A673 (cell line): ENCODE measurements around the gene KCNQ1OT1. TPM values are rescaled to one million over a fixed set of nuclear protein-coding genes. Genes with fewer than 3 reads are reported as not detected.

Experiments
- BruUV-seq: library from RNA; stranded (reverse); fragments of 400-500 nt; replicated peaks from 2 replicates; lab custom pipeline; 2021; lab: Mats Ljungman, UMichigan
- CTCF ChIA-PET: fragments of 300-600 bp; sonication (Branson Sonifier 250); formaldehyde crosslinking; loops from one replicate; lab custom pipeline; 2022; ENCODE audit warnings: antibody characterized with exemption; lab: Charles Lee
- POLR2A ChIA-PET: fragments of 300-600 bp; sonication (Branson Sonifier 250); formaldehyde crosslinking; loops from one replicate; lab custom pipeline; 2022; ENCODE audit warnings: antibody characterized with exemption; ENCODE audit not compliant: low non-redundant PET; lab: Charles Lee
- DNase-seq: peaks from one replicate; pipeline ENCODE4 v3.0.0-alpha.2; 2015; ENCODE audit warnings: low spot score
- H3K27ac ChIP-seq: fragments of 200-600 bp; sonication (generic); 2 replicates; pipeline ENCODE4 v1.5.1; 2016; ENCODE audit warnings: mixed run types, low read depth, mild to moderate bottlenecking, mixed read lengths, antibody characterized with exemption, low read length; ENCODE audit not compliant: poor library complexity, severe bottlenecking
- H3K27me3 ChIP-seq: fragments of 200-600 bp; sonication (generic); replicated peaks from 2 replicates; pipeline ENCODE4 v1.6.1; 2017; ENCODE audit warnings: mixed run types, low read depth, mild to moderate bottlenecking, mixed read lengths, antibody characterized with exemption, low read length; ENCODE audit not compliant: insufficient read depth, poor library complexity
- H3K36me3 ChIP-seq: fragments of 200-600 bp; sonication (generic); 2 replicates; pipeline ENCODE4 v1.6.1; 2016; ENCODE audit warnings: mixed run types, mild to moderate bottlenecking, mixed read lengths, antibody characterized with exemption, low read length; ENCODE audit not compliant: insufficient read depth, poor library complexity, severe bottlenecking
- H3K4me1 ChIP-seq: fragments of 200-600 bp; sonication (generic); 2 replicates; pipeline ENCODE4 v1.6.1; 2017; ENCODE audit warnings: mixed run types, mild to moderate bottlenecking, mixed read lengths, antibody characterized with exemption, low read length; ENCODE audit not compliant: insufficient read depth, poor library complexity, severe bottlenecking
- H3K4me3 ChIP-seq: fragments of 200-600 bp; sonication (generic); 2 replicates; pipeline ENCODE4 v1.5.1; 2016; ENCODE audit warnings: low read depth, mixed run types, mild to moderate bottlenecking, mixed read lengths, low read length; ENCODE audit not compliant: poor library complexity, severe bottlenecking
- H3K9me3 ChIP-seq: fragments of 200-600 bp; sonication (generic); 2 replicates; pipeline ENCODE4 v1.6.1; 2016; ENCODE audit warnings: mixed run types, low read depth, mild to moderate bottlenecking, mixed read lengths, antibody characterized with exemption, low read length; ENCODE audit not compliant: poor library complexity, severe bottlenecking
- CTCF ChIP-seq: fragments of 300-800, 200-600 bp; sonication (generic); conservative IDR thresholded peaks from 2 replicates; pipeline ENCODE4 v1.5.1; 2017; ENCODE audit warnings: low read depth, mild to moderate bottlenecking, antibody characterized with exemption, low read length, moderate library complexity, mixed read lengths
- EZH2 ChIP-seq: fragments of 200-600 bp; sonication (generic); IDR thresholded peaks from 2 replicates; pipeline ENCODE4 v1.6.1; 2017; ENCODE audit warnings: borderline replicate concordance, low read depth, mild to moderate bottlenecking, mixed read lengths, antibody characterized with exemption, low read length; ENCODE audit not compliant: poor library complexity, severe bottlenecking
- intact Hi-C: fragments of 100-400 bp; cut with micrococcal nuclease; formaldehyde crosslinking; loops from one replicate; pipeline ENCODE4 v1.10.0; 2022; ENCODE audit not compliant: unreplicated experiment
- total RNA-seq: library from RNA; stranded (reverse); gene quantifications from 2 replicates; pipeline ENCODE4 v1.2.3, GENCODE V29; 2021

KCNQ1OT1 gene
- total RNA-seq, 1 experiment from 2014 or later, result 4.0 TPM

- POLR2A ChIA-PET, result no interaction called here
Measured at GRCh38 chr11:2697866-2698265, 1.9 kb downstream of the KCNQ1OT1 start.

GRCh38 chr11:2696455-2696854, 3.3 kb downstream of the KCNQ1OT1 start:
- TF ChIP-seq CTCF (no peak), EZH2 (no peak)
- CTCF ChIA-PET, result no interaction called here
- peaks cover 11% of the 10 kb centered on the region for H3K4me1 ChIP-seq
- POLR2A ChIA-PET, result no interaction called here
- H3K27me3 ChIP-seq, result no peaks in the 10 kb centered on the region
- no peak for DNase-seq
- intact Hi-C loops, result no loop called here
- H3K4me3 ChIP-seq, result no peak overlapping the region
- no peaks in the 10 kb centered on the region for H3K9me3 ChIP-seq
- BruUV-seq, result no TSS peak
- no peak overlapping the region for H3K27ac ChIP-seq
- H3K36me3 ChIP-seq, result no peaks in the 10 kb centered on the region

More at GRCh38 chr11:2697866-2698265, 1.9 kb downstream of the KCNQ1OT1 start:
- no peak overlapping the region for H3K27ac ChIP-seq
- H3K4me3 ChIP-seq, result peak overlapping the region; percentile 96
- H3K4me1 ChIP-seq, result peaks cover 15% of the 10 kb centered on the region
- CTCF ChIA-PET, result no interaction called here
- no peaks in the 10 kb centered on the region for H3K27me3 ChIP-seq
- no peak for TF ChIP-seq EZH2
- no peak for TF ChIP-seq CTCF
- TSS peak; percentile 53 for BruUV-seq
- no peaks in the 10 kb centered on the region for H3K36me3 ChIP-seq
- no peaks in the 10 kb centered on the region for H3K9me3 ChIP-seq
- intact Hi-C loops, result no loop called here
- no peak for DNase-seq

GRCh38 chr11:2694995-2695939, 4.5 kb downstream of the KCNQ1OT1 start:
- no peak overlapping the region for H3K27ac ChIP-seq
- intact Hi-C loops, result no loop called here
- CTCF ChIA-PET, result no interaction called here
- POLR2A ChIA-PET, result no interaction called here
- H3K4me1 ChIP-seq, result peaks cover 5% of the 10 kb centered on the region
- DNase-seq, result no peak
- peaks cover 1% of the 10 kb centered on the region for H3K36me3 ChIP-seq
- no peaks in the 10 kb centered on the region for H3K9me3 ChIP-seq
- no peaks in the 10 kb centered on the region for H3K27me3 ChIP-seq
- H3K4me3 ChIP-seq, result no peak overlapping the region
- BruUV-seq, result no TSS peak
- no peak for TF ChIP-seq EZH2
- no peak for TF ChIP-seq CTCF
